Smooth muscle cell (in vitro differentiated cells): ENCODE data around the gene PTK7. TPM values are rescaled to one million over a fixed set of nuclear protein-coding genes. Genes with fewer than 3 reads are reported as not detected.
A peak's percentile ranks its signal among the peaks of the same experiment; 100 is the strongest.

ENCODE experiments used
- DNase-seq: peaks from one replicate; lab custom pipeline; 2025; ENCODE audit not compliant: unreplicated experiment; lab: John Stamatoyannopoulos, UW
- H2AFZ ChIP-seq: fragments of 200-600 bp; sonication (generic); 2 replicates; pipeline ENCODE4 v1.6.0; 2016; ENCODE audit warnings: antibody characterized with exemption, low read depth, mild to moderate bottlenecking
- H3F3A ChIP-seq: fragments of 200-600 bp; sonication (generic); 2 replicates; pipeline ENCODE4 v1.6.0; 2017; ENCODE audit warnings: antibody characterized with exemption, low read depth
- H3K27ac ChIP-seq: fragments of 200-600 bp; sonication (generic); 2 replicates; pipeline ENCODE4 v1.5.1; 2016; ENCODE audit warnings: low read depth, mild to moderate bottlenecking
- H3K27me3 ChIP-seq: fragments of 200-600 bp; sonication (generic); 2 replicates; pipeline ENCODE4 v1.6.1; 2016; ENCODE audit warnings: low read depth, mild to moderate bottlenecking
- H3K36me3 ChIP-seq: fragments of 200-600 bp; sonication (generic); 2 replicates; pipeline ENCODE4 v1.5.1; 2016; ENCODE audit warnings: low read depth
- H3K4me1 ChIP-seq: fragments of 200-600 bp; sonication (generic); 2 replicates; pipeline ENCODE4 v1.5.1; 2016; ENCODE audit warnings: low read depth
- H3K4me2 ChIP-seq: fragments of 200-600 bp; sonication (generic); 2 replicates; pipeline ENCODE4 v1.6.0; 2016; ENCODE audit warnings: mild to moderate bottlenecking
- H3K4me3 ChIP-seq: fragments of 200-600 bp; sonication (generic); 2 replicates; pipeline ENCODE4 v1.5.1; 2016; ENCODE audit warnings: mild to moderate bottlenecking
- H3K79me2 ChIP-seq: fragments of 200-600 bp; sonication (generic); 2 replicates; pipeline ENCODE4 v1.6.0; 2016; ENCODE audit warnings: low read depth, mild to moderate bottlenecking
- H3K9ac ChIP-seq: fragments of 200-600 bp; sonication (generic); 2 replicates; pipeline ENCODE4 v1.6.0; 2016; ENCODE audit warnings: low read depth
- H3K9me3 ChIP-seq: fragments of 200-600 bp; sonication (generic); replicated peaks from 2 replicates; pipeline ENCODE4 v1.5.1; 2016; ENCODE audit warnings: low read depth
- H4K20me1 ChIP-seq: fragments of 200-600 bp; sonication (generic); 2 replicates; pipeline ENCODE4 v1.6.0; 2016; ENCODE audit warnings: low read depth
- WGBS: methylation state at CpG from one replicate; pipeline ENCODE4 v1.1.7; 2016; ENCODE audit warnings: low lambda C conversion rate; 5-methylcytosine and 5-hydroxymethylcytosine counted together
- polyA plus RNA-seq: library from polyadenylated mRNA; unstranded; fragments of >200 nt; fragmentation: Nextera tagmentation; extraction: Ambion mirVana; gene quantifications from 2 replicates; pipeline ENCODE4 v1.2.1, GENCODE V29; 2016
- total RNA-seq: library from RNA; depleted of rRNA; stranded (reverse); fragments of >200 nt; gene quantifications from 2 replicates; pipeline ENCODE4 v1.2.3, GENCODE V29; 2014
- TF ChIP-seq, protein P1 (sequence below): fragments of 200-600 bp; sonication (generic); IDR thresholded peaks from 2 replicates; pipeline ENCODE4 v1.5.1; 2017; ENCODE audit warnings: borderline replicate concordance, mild to moderate bottlenecking, antibody characterized with exemption; ENCODE audit not compliant: insufficient read depth, poor library complexity, severe bottlenecking

PTK7 gene
- total and polyA plus RNA-seq, 2 experiments from 2014 or later: 376 to 598 TPM

- H3K9ac ChIP-seq: no peak overlapping the region
- no peaks in the 10 kb centered on the region for H3K9me3 ChIP-seq
- H3F3A ChIP-seq: peaks cover 42% of the 10 kb centered on the region
- H3K36me3 ChIP-seq: peaks cover 3% of the 10 kb centered on the region
- no peak overlapping the region for H2AFZ ChIP-seq
- DNase-seq: no peak
- no peak overlapping the region for H3K4me2 ChIP-seq
- 96% methylated on average over 4 of the region's 4 CpGs for WGBS
- TF ChIP-seq, protein P1, sequence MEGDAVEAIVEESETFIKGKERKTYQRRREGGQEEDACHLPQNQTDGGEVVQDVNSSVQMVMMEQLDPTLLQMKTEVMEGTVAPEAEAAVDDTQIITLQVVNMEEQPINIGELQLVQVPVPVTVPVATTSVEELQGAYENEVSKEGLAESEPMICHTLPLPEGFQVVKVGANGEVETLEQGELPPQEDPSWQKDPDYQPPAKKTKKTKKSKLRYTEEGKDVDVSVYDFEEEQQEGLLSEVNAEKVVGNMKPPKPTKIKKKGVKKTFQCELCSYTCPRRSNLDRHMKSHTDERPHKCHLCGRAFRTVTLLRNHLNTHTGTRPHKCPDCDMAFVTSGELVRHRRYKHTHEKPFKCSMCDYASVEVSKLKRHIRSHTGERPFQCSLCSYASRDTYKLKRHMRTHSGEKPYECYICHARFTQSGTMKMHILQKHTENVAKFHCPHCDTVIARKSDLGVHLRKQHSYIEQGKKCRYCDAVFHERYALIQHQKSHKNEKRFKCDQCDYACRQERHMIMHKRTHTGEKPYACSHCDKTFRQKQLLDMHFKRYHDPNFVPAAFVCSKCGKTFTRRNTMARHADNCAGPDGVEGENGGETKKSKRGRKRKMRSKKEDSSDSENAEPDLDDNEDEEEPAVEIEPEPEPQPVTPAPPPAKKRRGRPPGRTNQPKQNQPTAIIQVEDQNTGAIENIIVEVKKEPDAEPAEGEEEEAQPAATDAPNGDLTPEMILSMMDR: no peak
- no peaks in the 10 kb centered on the region for H3K79me2 ChIP-seq
- H3K27me3 ChIP-seq: no peaks in the 10 kb centered on the region
- H3K4me3 ChIP-seq: no peak overlapping the region
- no peak overlapping the region for H3K27ac ChIP-seq
- no peaks in the 10 kb centered on the region for H3K4me1 ChIP-seq
- peaks cover 59% of the 10 kb centered on the region for H4K20me1 ChIP-seq
These were observed 43.8 kb upstream of the PTK7 start for GRCh38 chr6:43032326-43032725.

DNA sequence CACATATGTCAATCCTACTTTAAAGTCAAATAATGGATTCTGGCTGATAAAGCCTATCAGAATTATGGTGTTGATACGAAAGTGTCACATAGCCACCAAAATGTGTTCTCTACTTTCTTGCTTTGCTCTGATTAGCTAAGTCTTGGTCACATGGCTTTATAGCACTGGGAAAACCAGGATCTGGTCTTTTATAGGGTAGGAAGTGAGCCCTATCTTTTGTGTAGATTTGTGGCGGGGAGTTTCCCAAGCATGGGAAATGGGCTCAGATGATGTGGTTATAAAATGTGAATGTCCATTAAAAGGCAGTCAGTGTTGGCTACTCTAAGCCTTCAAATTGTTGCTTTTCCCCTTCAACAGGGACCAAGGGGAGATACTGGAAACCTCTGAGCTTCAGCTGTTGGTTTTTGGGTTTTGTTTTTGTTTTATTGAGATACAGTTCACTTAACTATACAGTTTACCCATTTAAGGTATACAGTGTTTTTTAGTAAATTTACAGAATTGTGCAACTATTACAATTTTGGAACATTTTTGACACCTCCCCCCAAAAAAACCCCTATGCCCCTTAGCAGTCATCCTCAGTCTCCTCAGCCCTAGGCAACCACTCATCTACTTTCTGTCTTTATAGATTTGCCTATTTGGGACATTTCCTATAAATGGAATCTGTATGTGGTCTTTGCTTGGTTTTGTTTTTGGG lies 42.5 kb upstream of the PTK7 start:
- TF ChIP-seq, protein P1: no peak
- Histone ChIP-seq H3K9ac (no peak overlapping the region), H3F3A (peaks cover 37% of the 10 kb centered on the region), H3K4me3 (no peak overlapping the region), H2AFZ (no peak overlapping the region), H3K27me3 (no peaks in the 10 kb centered on the region), H3K27ac (peak overlapping the region; percentile 3), H3K79me2 (no peaks in the 10 kb centered on the region), H3K36me3 (peaks cover 3% of the 10 kb centered on the region), H3K9me3 (no peaks in the 10 kb centered on the region), H3K4me1 (no peaks in the 10 kb centered on the region), H3K4me2 (no peak overlapping the region), H4K20me1 (peaks cover 49% of the 10 kb centered on the region)
- no peak for DNase-seq
- 59% methylated on average over 2 of the region's 2 CpGs for WGBS

DNA sequence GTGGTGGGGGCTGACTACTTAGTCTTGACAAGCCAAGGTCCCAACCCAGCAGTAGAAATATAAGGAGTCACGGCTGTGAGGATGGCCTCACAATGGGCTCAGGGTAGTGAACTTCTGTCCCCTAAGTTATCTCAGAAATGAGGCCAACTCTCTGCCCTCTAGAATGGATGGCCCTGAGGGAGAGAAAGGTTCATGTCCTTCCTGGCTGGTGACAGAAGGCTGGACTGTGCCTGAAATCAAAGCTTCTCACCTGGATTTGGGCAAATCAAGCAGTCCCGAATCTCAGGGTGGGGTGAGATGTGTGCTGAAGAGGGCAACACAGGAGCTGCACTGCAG lies 42.0 kb upstream of the PTK7 start:
- H3F3A ChIP-seq: peaks cover 33% of the 10 kb centered on the region
- DNase-seq: no peak
- H3K4me2 ChIP-seq: no peak overlapping the region
- H3K27me3 ChIP-seq: no peaks in the 10 kb centered on the region
- H3K79me2 ChIP-seq: no peaks in the 10 kb centered on the region
- peaks cover 2% of the 10 kb centered on the region for H3K36me3 ChIP-seq
- H3K9me3 ChIP-seq: no peaks in the 10 kb centered on the region
- H3K4me3 ChIP-seq: no peak overlapping the region
- H2AFZ ChIP-seq: no peak overlapping the region
- no peak overlapping the region for H3K9ac ChIP-seq
- H4K20me1 ChIP-seq: peaks cover 44% of the 10 kb centered on the region
- TF ChIP-seq, protein P1: no peak
- 92% methylated on average over 2 of the region's 2 CpGs for WGBS
- H3K4me1 ChIP-seq: no peaks in the 10 kb centered on the region
- H3K27ac ChIP-seq: no peak overlapping the region
